Osteoblast (primary cell): ENCODE results near the gene FUT1. TPM values are rescaled to one million over a fixed set of nuclear protein-coding genes. Genes with fewer than 3 reads are reported as not detected.
A peak's percentile ranks its signal among the peaks of the same experiment; 100 is the strongest.

Source experiments
- DNase-seq: peaks from one replicate; pipeline ENCODE4 v3.0.0; 2011; ENCODE audit warnings: low spot score, mixed read lengths; ENCODE audit not compliant: insufficient read length; ENCODE audit errors: missing footprints
- H2AFZ ChIP-seq: 2 replicates; pipeline ENCODE4 v1.6.0; 2011; ENCODE audit warnings: mild to moderate bottlenecking, low read length
- H3K27ac ChIP-seq: 2 replicates; pipeline ENCODE4 v1.5.1; 2011; ENCODE audit warnings: mild to moderate bottlenecking, low read depth, low read length, moderate library complexity
- H3K27me3 ChIP-seq: 2 replicates; pipeline ENCODE4 v1.6.0; 2012; ENCODE audit warnings: mild to moderate bottlenecking, control low read depth, inconsistent platforms, low read length, moderate library complexity; ENCODE audit not compliant: insufficient read depth
- H3K36me3 ChIP-seq: 2 replicates; pipeline ENCODE4 v1.5.1; 2011; ENCODE audit warnings: mild to moderate bottlenecking, low read length, control low read depth, moderate library complexity; ENCODE audit not compliant: insufficient read depth
- H3K4me1 ChIP-seq: 2 replicates; pipeline ENCODE4 v1.5.1; 2011; ENCODE audit warnings: mild to moderate bottlenecking, low read length, control low read depth, moderate library complexity; ENCODE audit not compliant: insufficient read depth
- H3K4me2 ChIP-seq: 2 replicates; pipeline ENCODE4 v1.6.0; 2011; ENCODE audit warnings: mild to moderate bottlenecking, low read length; ENCODE audit not compliant: insufficient read depth
- H3K4me3 ChIP-seq: fragments of 200-600 bp; sonication (generic); 3 replicates; pipeline ENCODE4 v1.5.1; 2012; ENCODE audit warnings: mild to moderate bottlenecking, low read length, inconsistent platforms; ENCODE audit not compliant: insufficient read depth
- H3K79me2 ChIP-seq: 2 replicates; pipeline ENCODE4 v1.6.0; 2012; ENCODE audit warnings: mild to moderate bottlenecking, low read length, control low read depth, inconsistent platforms; ENCODE audit not compliant: insufficient read depth
- H3K9me3 ChIP-seq: 2 replicates; pipeline ENCODE4 v1.5.1; 2011; ENCODE audit warnings: low read depth, low read length, control low read depth
- H4K20me1 ChIP-seq: 2 replicates; pipeline ENCODE4 v1.6.0; 2012; ENCODE audit warnings: mild to moderate bottlenecking, low read length, control low read depth; ENCODE audit not compliant: insufficient read depth
- CTCF ChIP-seq: IDR thresholded peaks from 2 replicates; pipeline ENCODE4 v1.5.1; 2011; ENCODE audit warnings: mild to moderate bottlenecking, low read depth, low read length, moderate library complexity; ENCODE audit errors: extremely low read depth
- total RNA-seq: library from RNA; depleted of rRNA; stranded (reverse); fragments of >200 nt; gene quantifications from 2 replicates; pipeline ENCODE4 v1.2.3, GENCODE V29; 2012

Gene FUT1
- total RNA-seq, result under 0.01 TPM in 1 of 2 replicates, not detected in the other

- H3K9me3 ChIP-seq, result no peaks in the 10 kb centered on the region
- no peak within 1 kb of the TSS for H2AFZ ChIP-seq
- peak; percentile 82 for DNase-seq
- no peak within 1 kb of the TSS for H3K4me2 ChIP-seq
- H3K4me1 ChIP-seq, result no peaks in the 10 kb centered on the region
- no peak within 1 kb of the TSS for H3K4me3 ChIP-seq
- H3K79me2 ChIP-seq, result no peaks in the 10 kb centered on the region
- TF ChIP-seq CTCF, result no peak
- H3K36me3 ChIP-seq, result no peaks in the 10 kb centered on the region
- H4K20me1 ChIP-seq, result no peaks in the 10 kb centered on the region
- H3K27ac ChIP-seq, result no peak within 1 kb of the TSS
- H3K27me3 ChIP-seq, result peaks cover 40% of the 10 kb centered on the region
These were observed at the start of gene FUT1 for GRCh38 chr19:48752496-48753365. Gene FUT1 (minus strand): TSS chr19:48752641. CDS start chr19:48751281, 1,360 bp downstream.

- no peaks in the 10 kb centered on the region for H3K79me2 ChIP-seq
- H3K4me3 ChIP-seq, result no peak overlapping the region
- H3K27me3 ChIP-seq, result no peaks in the 10 kb centered on the region
- H3K27ac ChIP-seq, result peak overlapping the region; percentile 37
- H3K4me1 ChIP-seq, result peaks cover 14% of the 10 kb centered on the region
- no peak overlapping the region for H3K4me2 ChIP-seq
- H2AFZ ChIP-seq, result no peak overlapping the region
- no peak for TF ChIP-seq CTCF
- no peaks in the 10 kb centered on the region for H3K9me3 ChIP-seq
- no peaks in the 10 kb centered on the region for H4K20me1 ChIP-seq
- no peaks in the 10 kb centered on the region for H3K36me3 ChIP-seq
- DNase-seq, result peak; percentile 77
These were observed 47.2 kb upstream of the FUT1 start for GRCh38 chr19:48799358-48800300.

GRCh38 chr19:48798937-48799336 lies 46.5 kb upstream of the FUT1 start:
- H3K27ac ChIP-seq, result peak overlapping the region; percentile 37
- H3K36me3 ChIP-seq, result no peaks in the 10 kb centered on the region
- H3K27me3 ChIP-seq, result no peaks in the 10 kb centered on the region
- no peak overlapping the region for H2AFZ ChIP-seq
- no peak overlapping the region for H3K4me3 ChIP-seq
- TF ChIP-seq CTCF, result no peak
- H3K4me2 ChIP-seq, result no peak overlapping the region
- no peaks in the 10 kb centered on the region for H3K79me2 ChIP-seq
- peak; percentile 85 for DNase-seq
- no peaks in the 10 kb centered on the region for H4K20me1 ChIP-seq
- H3K4me1 ChIP-seq, result peaks cover 14% of the 10 kb centered on the region
- H3K9me3 ChIP-seq, result no peaks in the 10 kb centered on the region

GRCh38 chr19:48797103-48797502 lies 44.7 kb upstream of the FUT1 start:
- H2AFZ ChIP-seq, result no peak overlapping the region
- H3K4me3 ChIP-seq, result no peak overlapping the region
- no peaks in the 10 kb centered on the region for H4K20me1 ChIP-seq
- no peak for TF ChIP-seq CTCF
- H3K36me3 ChIP-seq, result no peaks in the 10 kb centered on the region
- no peaks in the 10 kb centered on the region for H3K27me3 ChIP-seq
- DNase-seq, result no peak
- peaks cover 14% of the 10 kb centered on the region for H3K4me1 ChIP-seq
- H3K9me3 ChIP-seq, result no peaks in the 10 kb centered on the region
- H3K27ac ChIP-seq, result no peak overlapping the region
- no peak overlapping the region for H3K4me2 ChIP-seq
- H3K79me2 ChIP-seq, result no peaks in the 10 kb centered on the region
